Stimulated activated CD8-positive, alpha-beta memory T cell treated with anti-CD3 and anti-CD28 coated beads, Interleukin-4, amount 100 ng/mL, for 48 hours (primary cell): Measurements from ENCODE around the gene VDR.
"Not testable (repeated sequence)": the region's sequence is repeated elsewhere in the genome, so short reads cannot be mapped to it uniquely, and the experiment has no call there.

Experiments used
- DNase-seq: peaks from one replicate; pipeline ENCODE4 v3.0.0-alpha.2; 2020

The VDR gene

GRCh38 chr12:47811072-47811396, 93.8 kb downstream of the VDR start:
- no peak for DNase-seq

- not testable (repeated sequence) for DNase-seq
Observed at GRCh38 chr12:47809518-47809917, 95.3 kb downstream of the VDR start.

- peak; percentile 73 for DNase-seq
Observed at GRCh38 chr12:47808574-47809365, 96.0 kb downstream of the VDR start.

- DNase-seq, result peak; percentile 86
Observed at GRCh38 chr12:47808050-47808449, 96.7 kb downstream of the VDR start.

DNA sequence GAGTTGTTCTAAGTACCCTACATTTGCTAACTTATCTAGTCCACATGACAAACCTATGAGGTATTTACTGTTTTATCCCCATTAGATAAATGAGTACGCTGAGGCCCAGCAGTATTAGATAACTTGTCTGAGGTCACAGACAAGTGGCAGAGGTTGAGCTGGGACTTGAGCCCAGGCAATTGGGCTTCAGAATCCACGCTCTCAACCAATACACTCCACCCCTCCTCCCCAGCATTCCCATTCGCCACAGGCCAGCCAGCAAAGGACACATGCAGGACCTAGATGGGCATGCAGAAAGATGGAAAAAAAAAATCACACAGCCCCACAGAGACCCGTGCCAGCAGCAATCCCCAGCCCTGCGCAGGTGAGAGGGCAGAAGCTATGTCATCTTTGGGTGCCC, 97.5 kb downstream of the VDR start:
- DNase-seq, result no peak

DNA sequence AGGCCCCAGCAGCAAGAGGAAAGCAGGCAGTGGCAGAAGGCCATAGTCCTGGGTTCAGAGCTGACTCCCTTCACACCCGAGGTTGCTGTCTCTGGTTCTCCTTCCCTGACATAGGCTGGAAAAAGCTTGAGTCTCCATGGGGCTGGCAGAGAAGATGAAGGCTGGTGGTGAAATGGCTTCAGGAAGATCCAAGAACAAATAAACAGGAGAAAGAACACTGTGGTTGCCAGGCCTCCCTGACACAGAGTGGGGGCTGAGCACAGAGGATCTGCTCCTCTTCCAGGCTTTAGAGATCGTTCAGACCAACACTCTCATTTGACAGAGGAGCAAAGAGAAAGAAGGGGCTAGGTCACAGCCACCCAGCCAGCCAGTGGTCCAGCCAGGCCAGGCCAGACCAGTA, 99.4 kb downstream of the VDR start:
- no peak for DNase-seq

- DNase-seq, result no peak
Observed at GRCh38 chr12:47804171-47804570, 100.6 kb downstream of the VDR start.

- no peak for DNase-seq
Observed at GRCh38 chr12:47803191-47803875, 101.5 kb downstream of the VDR start.

DNA sequence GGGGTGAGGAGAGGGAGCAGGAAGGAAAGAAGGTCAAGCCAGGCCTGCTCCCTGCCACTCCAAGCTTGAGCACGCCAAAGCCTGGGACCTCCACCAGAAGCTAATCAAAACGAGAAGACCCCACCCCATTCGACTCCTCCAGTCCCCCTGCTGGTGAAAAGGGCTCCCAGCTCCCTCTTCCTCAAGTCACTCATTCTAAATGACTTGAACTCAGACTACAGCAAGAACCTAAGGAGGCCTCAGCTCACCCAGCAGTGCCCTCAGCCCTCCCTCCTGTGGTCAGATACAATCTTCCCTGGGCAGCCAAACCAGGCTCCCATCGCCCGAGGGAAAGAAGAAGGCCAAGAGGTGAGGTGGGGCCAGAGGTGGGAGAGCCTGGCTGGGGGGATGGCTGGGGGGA, 102.5 kb downstream of the VDR start:
- no peak for DNase-seq

- no peak for DNase-seq
Observed at GRCh38 chr12:47801904-47802246, 102.9 kb downstream of the VDR start.

DNA sequence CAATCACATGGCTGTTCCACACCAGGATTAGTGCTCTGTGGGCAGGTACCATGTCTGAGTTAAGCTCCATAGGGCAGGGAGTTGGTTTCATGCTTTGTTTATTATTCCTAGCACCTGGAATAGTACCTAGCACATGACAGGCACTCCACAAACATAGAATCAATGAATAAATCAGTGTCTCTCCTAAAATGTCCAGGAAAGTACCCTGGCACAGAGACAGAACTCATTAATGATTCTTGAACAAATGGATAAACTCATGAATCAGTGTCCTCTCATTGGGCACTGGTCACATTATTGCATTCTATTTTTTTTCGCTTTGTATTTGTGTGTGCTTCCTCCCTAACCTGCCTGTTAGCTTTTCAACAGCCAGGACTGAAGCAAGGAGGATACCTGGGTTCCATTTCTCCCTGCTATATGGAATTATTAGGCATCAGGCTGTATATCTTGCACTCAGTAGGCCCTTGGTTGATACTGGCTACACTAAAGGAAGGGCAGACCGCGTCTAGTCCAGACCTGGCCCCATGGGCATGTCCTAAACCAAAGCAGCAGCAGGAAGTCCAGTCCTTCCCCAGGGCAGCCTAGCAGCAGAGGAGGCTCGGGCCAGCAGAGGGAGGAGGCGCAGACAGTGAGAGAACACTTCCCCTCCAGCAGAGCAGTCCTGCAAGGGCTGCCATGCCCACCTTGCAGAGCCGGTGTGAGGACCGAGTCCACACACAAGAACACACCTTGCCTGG, 103.5 kb downstream of the VDR start:
- DNase-seq, result no peak

DNA sequence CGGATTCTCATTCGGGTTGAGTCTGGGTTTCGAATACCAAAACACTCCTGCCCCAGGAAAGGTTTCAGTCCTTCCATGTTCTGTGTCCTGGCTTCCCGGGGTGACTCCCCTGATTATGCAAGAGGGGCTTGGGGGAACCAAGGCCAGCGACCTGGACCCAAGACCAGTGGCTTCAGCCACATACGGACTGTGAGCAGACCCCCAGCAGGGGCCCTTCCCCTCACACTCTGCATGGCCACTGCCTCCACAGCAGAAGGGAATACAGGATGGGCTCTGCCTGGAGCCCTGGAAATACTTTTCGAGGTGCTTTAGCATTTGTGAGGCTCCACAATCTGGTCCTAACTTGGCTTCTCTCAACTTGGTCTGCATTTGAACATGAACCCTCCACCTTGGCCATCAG, 104.2 kb downstream of the VDR start:
- DNase-seq, result no peak

DNA sequence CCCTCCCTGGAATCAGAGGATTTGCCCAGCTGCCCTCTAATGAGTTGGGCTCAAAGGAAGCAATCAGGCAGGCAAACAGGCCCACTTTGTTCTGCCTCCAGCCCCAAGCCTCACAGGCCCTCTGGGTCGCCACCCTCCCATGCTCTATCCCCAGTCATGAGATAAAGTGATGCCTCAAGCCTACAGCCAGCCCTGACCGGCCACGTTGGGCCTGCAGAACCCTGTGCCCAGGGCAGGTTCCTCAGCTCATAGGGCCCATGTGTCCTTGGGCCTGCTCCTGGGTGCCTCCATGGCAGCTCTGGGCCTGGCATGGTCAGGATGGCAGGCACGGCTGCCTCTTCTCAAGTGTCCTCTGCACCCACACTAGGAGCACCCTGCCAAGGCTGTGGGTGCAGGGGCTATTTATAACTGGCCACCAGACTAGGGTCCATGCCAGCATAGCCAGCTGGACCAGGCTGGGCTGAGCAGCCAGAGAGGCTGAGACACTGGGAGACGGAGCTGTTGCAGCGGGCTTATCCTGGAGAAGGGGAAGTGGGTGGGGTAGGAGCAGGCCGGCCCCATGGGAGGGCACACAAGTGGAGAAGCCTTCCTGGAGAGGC, 105.3 kb downstream of the VDR start:
- no peak for DNase-seq

- no peak for DNase-seq
Observed at GRCh38 chr12:47798382-47798948, 106.3 kb downstream of the VDR start.

GRCh38 chr12:47797441-47797840, 107.4 kb downstream of the VDR start:
- no peak for DNase-seq

DNA sequence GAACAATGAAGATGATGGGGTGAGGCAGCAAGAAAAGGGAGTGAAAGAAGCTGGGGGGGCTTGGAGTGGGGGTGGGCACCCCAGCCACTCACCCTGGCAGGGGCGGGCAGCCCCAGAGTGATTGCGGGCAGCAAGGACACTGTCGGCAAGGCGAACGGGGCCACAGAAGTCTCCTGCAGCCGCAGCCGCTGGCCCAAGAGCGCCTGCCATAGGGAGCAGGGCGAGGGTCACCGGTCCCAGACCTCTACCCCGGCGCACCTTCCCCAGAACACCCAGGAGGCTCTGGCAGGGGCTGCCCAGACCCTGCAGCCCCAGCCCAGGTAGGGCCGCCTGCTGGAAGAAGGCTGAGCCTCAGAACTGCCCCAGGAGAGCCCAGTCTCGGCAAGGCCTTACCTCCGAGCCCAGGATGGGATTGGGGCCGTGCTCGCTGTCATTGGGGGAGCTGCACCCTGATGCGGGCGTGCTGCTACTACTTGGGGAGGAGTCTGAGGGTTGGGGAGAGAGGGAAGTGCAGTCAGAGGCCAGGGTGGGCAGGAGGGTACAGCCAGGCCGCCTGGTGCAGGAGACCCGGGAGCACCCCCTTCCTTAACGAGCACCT, 108.9 kb downstream of the VDR start:
- no peak for DNase-seq

DNA sequence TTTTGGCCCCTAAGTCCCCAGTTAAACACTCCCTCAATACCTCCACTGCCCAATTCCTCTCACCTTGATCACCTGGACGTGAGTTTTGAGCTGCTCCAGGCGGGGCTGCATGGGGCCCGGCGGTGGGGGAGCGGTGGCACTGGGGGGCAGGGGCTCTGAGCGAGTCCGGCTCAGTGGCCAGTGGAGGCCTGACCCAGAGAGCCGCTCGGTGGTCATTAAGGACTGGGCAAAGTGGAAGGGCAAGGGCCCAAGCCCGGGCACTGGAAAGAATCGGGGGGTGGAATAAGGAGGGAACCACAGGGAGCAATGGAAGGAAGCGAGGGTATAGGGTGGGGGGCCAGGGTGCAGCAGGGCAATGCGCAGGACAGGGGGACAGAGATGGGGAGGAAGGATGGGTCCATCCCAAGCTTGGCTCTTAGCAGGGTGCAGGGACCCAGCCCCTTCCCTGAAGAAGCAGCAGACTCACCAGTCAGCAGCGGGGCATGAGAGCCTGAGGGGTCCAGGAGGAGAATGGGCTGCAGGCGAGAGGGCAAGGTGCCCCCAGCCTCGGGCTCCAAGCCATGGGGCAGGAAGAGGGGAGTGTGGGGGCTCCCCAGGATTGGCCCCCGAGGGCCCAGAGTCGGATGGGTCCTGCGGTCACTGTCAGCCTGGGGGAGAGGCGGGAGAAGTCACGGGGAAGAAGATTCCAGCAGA, 109.5 kb downstream of the VDR start:
- no peak for DNase-seq

DNA sequence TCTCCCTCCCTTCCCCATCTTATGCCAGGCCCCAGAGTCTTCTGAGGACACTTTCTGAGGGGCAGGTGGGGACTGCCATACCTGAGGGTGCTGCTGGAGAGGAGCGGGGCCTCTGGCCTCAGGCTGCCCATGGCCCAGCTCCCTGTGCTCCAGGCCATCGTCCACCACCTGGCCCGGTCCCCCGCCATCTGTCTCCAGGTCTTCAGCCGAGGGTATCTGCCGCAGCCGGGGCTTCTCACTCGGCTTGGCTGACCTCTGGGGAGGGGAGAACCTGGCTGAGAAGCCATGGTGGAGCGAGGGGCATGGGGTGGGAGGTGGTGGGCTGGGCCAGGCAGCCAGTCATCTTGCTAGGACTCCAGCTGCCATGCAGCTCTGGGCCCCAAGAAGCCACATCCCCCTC, 110.1 kb downstream of the VDR start:
- DNase-seq, result no peak

GRCh38 chr12:47793015-47793681, 111.6 kb downstream of the VDR start:
- no peak for DNase-seq

DNA sequence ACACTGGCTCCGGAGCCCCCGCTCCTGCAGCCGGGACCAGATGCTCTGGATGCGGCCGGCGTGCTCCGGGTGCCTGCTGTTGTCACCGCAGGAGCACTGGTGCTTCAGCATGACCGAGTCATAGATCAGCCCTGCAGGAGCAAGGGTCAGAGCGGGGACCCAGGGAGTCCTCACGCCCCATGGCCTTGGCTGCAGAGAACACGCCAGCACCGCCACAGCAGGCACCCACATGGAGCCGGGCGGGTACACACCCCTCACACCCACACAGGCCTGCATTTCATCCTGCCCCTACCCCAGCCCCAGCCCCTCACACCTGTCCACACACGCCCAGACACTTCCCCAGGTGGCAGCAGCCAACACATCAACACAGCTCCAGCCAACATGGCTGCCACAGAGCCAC, 112.9 kb downstream of the VDR start:
- DNase-seq, result no peak
